Muscle layer of duodenum (tissue), 2 donors: ENCODE measurements around the gene ATN1.

Experiments used
- H3K27ac ChIP-seq: one replicate; pipeline ENCODE4 v1.7.0; 2013; ENCODE audit warnings: mild to moderate bottlenecking, low read length
- H3K27me3 ChIP-seq: one replicate; pipeline ENCODE4 v1.7.0; 2013; ENCODE audit warnings: low read depth, mild to moderate bottlenecking, control low read depth, low read length
- H3K36me3 ChIP-seq, 2 donors: one replicate each; pipeline ENCODE4 v1.7.0; 2013; ENCODE audit warnings: low read length in 2 of 2, control low read depth in 1 of 2, mild to moderate bottlenecking in 1 of 2; ENCODE audit not compliant: insufficient read depth in 2 of 2, control insufficient read depth in 1 of 2
- H3K4me1 ChIP-seq, 2 donors: one replicate each; pipeline ENCODE4 v1.7.0; 2013; ENCODE audit warnings: low read length in 2 of 2, mild to moderate bottlenecking in 2 of 2, control low read depth in 1 of 2, moderate library complexity in 1 of 2; ENCODE audit not compliant: insufficient read depth in 2 of 2, control insufficient read depth in 1 of 2
- H3K4me3 ChIP-seq, 2 donors: one replicate each; pipeline ENCODE4 v1.7.0; 2013; ENCODE audit warnings: low read length in 2 of 2, low read depth in 1 of 2, mild to moderate bottlenecking in 1 of 2
- H3K9me3 ChIP-seq, 2 donors: one replicate each; pipeline ENCODE4 v1.7.0; 2013; ENCODE audit warnings: low read length in 2 of 2, control low read depth in 1 of 2, mild to moderate bottlenecking in 1 of 2; ENCODE audit not compliant: control insufficient read depth in 1 of 2
- donor health status: healthy.

Gene ATN1

DNA sequence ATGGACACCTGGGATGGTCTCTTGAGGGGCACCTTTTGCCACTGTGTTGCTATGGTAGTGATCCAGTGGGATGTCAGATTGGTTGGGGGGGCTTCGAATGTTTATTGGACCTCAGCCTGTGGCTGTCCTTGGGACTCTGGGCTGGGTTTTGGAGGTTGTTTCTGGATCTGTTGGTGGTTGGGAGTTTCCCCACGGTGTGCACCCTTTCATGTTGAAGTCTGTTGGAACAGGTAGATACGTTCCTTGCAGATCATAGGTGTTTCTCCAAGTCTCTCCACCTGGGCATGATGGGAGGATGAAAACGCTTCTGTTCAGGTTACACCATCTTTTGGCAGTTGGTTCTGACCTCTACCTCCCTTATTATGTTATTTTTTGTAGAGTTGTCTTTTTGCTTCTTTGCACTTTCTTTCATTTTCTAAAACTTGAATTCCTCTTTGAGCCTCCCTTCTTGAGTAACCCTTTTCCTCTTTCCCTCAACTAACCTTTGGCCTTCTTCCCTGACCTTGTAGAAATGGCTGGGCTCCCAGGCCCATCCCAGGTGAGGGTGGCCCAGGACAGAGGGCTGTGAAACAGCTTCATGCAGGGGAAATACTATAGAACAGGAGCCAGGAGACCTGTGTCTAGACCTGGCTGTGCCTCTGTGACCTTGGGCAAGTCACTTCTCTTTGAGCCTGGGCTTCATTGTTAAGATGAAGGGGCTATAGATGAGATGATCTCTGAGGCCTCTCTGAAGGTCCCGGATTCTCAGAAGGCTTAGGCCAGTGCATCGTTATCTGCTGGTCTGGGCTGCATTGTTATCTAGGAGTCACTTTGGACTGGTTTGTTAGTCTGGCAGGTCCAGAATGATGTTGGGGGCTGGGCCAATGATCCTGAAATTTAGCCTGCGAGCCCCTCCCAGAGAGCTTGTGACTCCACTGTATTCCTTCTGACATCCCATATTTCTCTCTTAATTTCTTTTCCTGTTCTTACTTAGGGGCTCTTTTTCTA is 2.0 kb downstream of the ATN1 start:
- H3K4me1 ChIP-seq = peaks cover 32 to 62% of the 10 kb centered on the region in 2 donors
- H3K27me3 ChIP-seq = no peaks in the 10 kb centered on the region
- peak overlapping the region; percentile 88 for H3K27ac ChIP-seq
- H3K36me3 ChIP-seq = peaks cover 3 to 10% of the 10 kb centered on the region in 2 donors
- H3K4me3 ChIP-seq = peak overlapping the region; percentile 90 to 91
- H3K9me3 ChIP-seq = no peaks in the 10 kb centered on the region

DNA sequence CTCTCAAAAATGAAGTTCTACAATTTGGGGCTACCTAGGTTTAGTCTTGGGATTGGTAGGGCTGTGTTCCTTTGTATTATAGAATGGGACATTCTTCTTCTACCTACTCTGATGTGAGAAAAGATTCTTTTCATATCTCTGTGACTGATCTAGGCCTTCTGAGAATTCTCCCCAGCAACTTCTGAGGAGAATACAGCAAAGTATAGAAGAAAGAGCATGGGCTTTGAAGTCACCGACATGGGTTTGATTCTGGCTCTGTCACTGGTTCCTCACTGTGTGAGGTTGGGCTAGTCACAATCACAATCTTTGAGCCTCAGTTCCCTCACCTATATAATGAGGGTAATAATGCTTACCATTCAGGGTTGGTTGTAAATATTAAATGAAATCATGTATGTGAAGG is 5.0 kb downstream of the ATN1 start:
- Histone ChIP-seq H3K4me3 (no peak overlapping the region), H3K27ac (no peak overlapping the region), H3K4me1 (peaks cover 9 to 59% of the 10 kb centered on the region in 2 donors), H3K36me3 (peaks cover 10 to 23% of the 10 kb centered on the region in 2 donors), H3K9me3 (no peaks in the 10 kb centered on the region), H3K27me3 (no peaks in the 10 kb centered on the region)

DNA sequence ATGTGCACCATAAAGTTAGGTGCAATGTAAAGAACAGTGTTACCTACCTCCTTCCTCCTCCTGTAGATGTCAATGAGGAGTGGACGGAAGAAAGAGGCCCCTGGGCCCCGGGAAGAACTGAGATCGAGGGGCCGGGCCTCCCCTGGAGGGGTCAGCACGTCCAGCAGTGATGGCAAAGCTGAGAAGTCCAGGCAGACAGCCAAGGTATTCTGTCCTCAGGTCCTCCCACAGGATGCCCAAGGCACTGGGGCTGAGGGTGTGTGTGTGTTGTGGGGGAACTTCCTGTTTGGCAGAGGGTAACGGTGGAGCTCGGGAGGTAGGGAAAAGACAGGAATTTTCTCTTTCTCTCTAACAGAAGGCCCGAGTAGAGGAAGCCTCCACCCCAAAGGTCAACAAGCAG is 6.4 kb downstream of the ATN1 start:
- H3K4me1 ChIP-seq = peaks cover 15 to 68% of the 10 kb centered on the region in 2 donors

DNA sequence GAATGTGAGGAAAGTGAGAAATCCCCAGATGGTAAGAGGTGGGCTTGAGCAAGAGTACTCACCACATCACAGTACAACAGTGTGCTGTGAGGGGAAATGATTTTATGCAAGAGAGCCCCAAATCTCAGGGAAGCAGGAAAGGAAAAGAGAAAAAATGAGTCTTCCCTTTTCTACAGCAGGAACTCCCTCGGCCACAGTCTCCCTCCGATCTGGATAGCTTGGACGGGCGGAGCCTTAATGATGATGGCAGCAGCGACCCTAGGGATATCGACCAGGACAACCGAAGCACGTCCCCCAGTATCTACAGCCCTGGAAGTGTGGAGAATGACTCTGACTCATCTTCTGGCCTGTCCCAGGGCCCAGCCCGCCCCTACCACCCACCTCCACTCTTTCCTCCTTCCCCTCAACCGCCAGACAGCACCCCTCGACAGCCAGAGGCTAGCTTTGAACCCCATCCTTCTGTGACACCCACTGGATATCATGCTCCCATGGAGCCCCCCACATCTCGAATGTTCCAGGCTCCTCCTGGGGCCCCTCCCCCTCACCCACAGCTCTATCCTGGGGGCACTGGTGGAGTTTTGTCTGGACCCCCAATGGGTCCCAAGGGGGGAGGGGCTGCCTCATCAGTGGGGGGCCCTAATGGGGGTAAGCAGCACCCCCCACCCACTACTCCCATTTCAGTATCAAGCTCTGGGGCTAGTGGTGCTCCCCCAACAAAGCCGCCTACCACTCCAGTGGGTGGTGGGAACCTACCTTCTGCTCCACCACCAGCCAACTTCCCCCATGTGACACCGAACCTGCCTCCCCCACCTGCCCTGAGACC is 7.8 kb downstream of the ATN1 start:
- Histone ChIP-seq H3K4me1 (peaks cover 10 to 59% of the 10 kb centered on the region in 2 donors), H3K27me3 (no peaks in the 10 kb centered on the region), H3K4me3 (no peak overlapping the region), H3K27ac (no peak overlapping the region), H3K36me3 (peaks cover 12 to 27% of the 10 kb centered on the region in 2 donors), H3K9me3 (no peaks in the 10 kb centered on the region)

More for the DNA sequence above, 6.4 kb downstream of the ATN1 start:
- Histone ChIP-seq H3K27me3 (no peaks in the 10 kb centered on the region), H3K4me3 (no peak overlapping the region), H3K36me3 (peaks cover 10 to 23% of the 10 kb centered on the region in 2 donors), H3K9me3 (no peaks in the 10 kb centered on the region), H3K27ac (peak overlapping the region; percentile 28)

DNA sequence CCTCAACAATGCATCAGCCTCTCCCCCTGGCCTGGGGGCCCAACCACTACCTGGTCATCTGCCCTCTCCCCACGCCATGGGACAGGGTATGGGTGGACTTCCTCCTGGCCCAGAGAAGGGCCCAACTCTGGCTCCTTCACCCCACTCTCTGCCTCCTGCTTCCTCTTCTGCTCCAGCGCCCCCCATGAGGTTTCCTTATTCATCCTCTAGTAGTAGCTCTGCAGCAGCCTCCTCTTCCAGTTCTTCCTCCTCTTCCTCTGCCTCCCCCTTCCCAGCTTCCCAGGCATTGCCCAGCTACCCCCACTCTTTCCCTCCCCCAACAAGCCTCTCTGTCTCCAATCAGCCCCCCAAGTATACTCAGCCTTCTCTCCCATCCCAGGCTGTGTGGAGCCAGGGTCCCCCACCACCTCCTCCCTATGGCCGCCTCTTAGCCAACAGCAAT is 8.5 kb downstream of the ATN1 start:
- Histone ChIP-seq H3K27me3 (no peaks in the 10 kb centered on the region), H3K4me1 (peaks cover 10 to 54% of the 10 kb centered on the region in 2 donors), H3K27ac (no peak overlapping the region), H3K9me3 (no peaks in the 10 kb centered on the region), H3K4me3 (no peak overlapping the region), H3K36me3 (peaks cover 18 to 33% of the 10 kb centered on the region in 2 donors)

DNA sequence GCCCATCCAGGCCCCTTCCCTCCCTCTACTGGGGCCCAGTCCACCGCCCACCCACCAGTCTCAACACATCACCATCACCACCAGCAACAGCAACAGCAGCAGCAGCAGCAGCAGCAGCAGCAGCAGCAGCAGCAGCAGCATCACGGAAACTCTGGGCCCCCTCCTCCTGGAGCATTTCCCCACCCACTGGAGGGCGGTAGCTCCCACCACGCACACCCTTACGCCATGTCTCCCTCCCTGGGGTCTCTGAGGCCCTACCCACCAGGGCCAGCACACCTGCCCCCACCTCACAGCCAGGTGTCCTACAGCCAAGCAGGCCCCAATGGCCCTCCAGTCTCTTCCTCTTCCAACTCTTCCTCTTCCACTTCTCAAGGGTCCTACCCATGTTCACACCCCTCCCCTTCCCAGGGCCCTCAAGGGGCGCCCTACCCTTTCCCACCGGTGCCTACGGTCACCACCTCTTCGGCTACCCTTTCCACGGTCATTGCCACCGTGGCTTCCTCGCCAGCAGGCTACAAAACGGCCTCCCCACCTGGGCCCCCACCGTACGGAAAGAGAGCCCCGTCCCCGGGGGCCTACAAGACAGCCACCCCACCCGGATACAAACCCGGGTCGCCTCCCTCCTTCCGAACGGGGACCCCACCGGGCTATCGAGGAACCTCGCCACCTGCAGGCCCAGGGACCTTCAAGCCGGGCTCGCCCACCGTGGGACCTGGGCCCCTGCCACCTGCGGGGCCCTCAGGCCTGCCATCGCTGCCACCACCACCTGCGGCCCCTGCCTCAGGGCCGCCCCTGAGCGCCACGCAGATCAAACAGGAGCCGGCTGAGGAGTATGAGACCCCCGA is 9.1 kb downstream of the ATN1 start:
- Histone ChIP-seq H3K27ac (peak overlapping the region; percentile 45), H3K9me3 (no peaks in the 10 kb centered on the region), H3K4me3 (peak overlapping the region; percentile 62 to 74), H3K27me3 (no peaks in the 10 kb centered on the region), H3K4me1 (peaks cover 10 to 53% of the 10 kb centered on the region in 2 donors), H3K36me3 (peaks cover 24 to 35% of the 10 kb centered on the region in 2 donors)

DNA sequence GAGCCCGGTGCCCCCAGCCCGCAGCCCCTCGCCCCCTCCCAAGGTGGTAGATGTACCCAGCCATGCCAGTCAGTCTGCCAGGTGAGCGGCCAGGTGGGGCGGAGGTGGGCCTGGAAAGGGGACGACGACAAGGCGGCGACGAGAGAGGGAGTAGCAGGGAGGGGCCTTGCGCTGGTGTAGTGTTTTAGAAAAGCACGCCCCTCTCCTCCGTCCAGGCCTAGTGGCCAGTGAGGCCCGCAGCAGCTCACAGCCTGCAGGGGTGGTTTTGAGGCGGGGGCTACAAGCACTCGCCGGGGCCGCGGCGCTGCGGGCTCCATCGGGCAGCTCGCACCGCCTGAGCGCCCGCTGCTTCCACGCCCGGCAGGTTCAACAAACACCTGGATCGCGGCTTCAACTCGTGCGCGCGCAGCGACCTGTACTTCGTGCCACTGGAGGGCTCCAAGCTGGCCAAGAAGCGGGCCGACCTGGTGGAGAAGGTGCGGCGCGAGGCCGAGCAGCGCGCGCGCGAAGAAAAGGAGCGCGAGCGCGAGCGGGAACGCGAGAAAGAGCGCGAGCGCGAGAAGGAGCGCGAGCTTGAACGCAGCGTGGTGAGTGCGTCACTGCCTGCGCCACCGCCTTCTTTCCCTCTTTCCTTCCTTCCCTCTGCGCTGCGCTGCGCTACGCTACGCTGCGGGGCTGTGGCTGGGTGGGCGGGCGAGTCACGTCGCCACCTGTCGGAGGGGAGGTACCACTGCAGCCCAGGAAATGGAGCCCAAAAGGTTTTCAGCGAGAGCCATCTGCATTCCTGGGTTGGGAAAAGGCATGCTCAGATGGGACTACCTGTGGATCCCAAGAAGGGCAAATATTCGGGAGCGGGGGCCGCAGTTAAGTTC is 10.0 kb downstream of the ATN1 start:
- Histone ChIP-seq H3K4me3 (peak overlapping the region; percentile 62 to 74), H3K27ac (peak overlapping the region; percentile 67), H3K27me3 (no peaks in the 10 kb centered on the region), H3K9me3 (no peaks in the 10 kb centered on the region), H3K36me3 (peaks cover 24 to 35% of the 10 kb centered on the region in 2 donors), H3K4me1 (peaks cover 10 to 51% of the 10 kb centered on the region in 2 donors)

DNA sequence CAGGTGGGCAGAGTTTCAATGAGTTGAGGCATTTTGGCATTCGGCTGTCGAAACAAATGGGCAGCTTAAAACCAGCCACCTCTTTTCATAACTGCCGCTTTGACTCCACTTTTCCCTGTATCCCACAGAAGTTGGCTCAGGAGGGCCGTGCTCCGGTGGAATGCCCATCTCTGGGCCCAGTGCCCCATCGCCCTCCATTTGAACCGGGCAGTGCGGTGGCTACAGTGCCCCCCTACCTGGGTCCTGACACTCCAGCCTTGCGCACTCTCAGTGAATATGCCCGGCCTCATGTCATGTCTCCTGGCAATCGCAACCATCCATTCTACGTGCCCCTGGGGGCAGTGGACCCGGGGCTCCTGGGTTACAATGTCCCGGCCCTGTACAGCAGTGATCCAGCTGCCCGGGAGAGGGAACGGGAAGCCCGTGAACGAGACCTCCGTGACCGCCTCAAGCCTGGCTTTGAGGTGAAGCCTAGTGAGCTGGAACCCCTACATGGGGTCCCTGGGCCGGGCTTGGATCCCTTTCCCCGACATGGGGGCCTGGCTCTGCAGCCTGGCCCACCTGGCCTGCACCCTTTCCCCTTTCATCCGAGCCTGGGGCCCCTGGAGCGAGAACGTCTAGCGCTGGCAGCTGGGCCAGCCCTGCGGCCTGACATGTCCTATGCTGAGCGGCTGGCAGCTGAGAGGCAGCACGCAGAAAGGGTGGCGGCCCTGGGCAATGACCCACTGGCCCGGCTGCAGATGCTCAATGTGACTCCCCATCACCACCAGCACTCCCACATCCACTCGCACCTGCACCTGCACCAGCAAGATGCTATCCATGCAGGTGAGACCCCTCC is 10.8 kb downstream of the ATN1 start:
- H3K9me3 ChIP-seq = no peaks in the 10 kb centered on the region
- H3K27me3 ChIP-seq = no peaks in the 10 kb centered on the region
- H3K4me3 ChIP-seq = peak overlapping the region; percentile 62 to 74
- peaks cover 8 to 48% of the 10 kb centered on the region in 2 donors for H3K4me1 ChIP-seq
- peaks cover 24 to 35% of the 10 kb centered on the region in 2 donors for H3K36me3 ChIP-seq
- peak overlapping the region; percentile 67 for H3K27ac ChIP-seq

DNA sequence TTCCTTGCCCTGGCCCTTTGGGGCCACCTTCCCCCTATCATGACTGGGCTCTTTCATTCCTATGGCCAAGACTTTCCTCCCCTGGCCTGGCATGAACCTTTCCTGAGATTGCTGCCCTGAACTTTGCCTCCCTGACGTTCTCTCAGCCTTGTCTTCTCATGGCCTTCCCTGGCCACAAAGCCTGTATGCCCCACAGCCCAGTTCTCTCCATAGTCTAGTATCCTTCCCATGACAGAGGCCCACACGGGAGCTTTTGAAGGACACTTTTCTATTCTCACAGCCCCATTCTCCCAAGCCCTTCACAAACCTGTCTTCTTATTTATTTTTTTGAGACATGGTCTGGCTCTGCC is 11.4 kb downstream of the ATN1 start:
- Histone ChIP-seq H3K4me3 (no peak overlapping the region), H3K4me1 (peaks cover 5 to 42% of the 10 kb centered on the region in 2 donors), H3K36me3 (peaks cover 24 to 30% of the 10 kb centered on the region in 2 donors), H3K27ac (no peak overlapping the region), H3K9me3 (no peaks in the 10 kb centered on the region), H3K27me3 (no peaks in the 10 kb centered on the region)
